ENCODE data around the gene JARID2. TPM values are rescaled to one million over a fixed set of nuclear protein-coding genes. Genes with fewer than 3 reads are reported as not detected.

JARID2 gene
- total and polyA plus RNA-seq, 11 donors, result 3.5 to 12.2 (median 7.5) TPM

DNA sequence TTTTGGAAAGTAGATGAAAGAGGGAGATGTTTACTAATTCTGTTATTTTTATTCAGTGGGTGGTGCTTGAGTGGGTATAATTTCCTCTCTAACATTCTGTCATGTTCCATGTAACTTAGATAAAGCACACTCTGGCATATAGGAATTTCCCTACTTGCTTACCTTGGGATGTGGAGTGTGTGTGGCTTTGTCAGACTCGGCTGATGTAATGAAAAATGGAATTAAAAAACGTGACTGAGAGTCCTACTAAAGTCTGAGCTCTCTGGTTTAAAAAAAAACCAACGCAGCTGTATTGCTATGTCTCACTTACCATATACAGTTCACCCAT is 98.3 kb downstream of the JARID2 start:
- Histone ChIP-seq H3K4me1 (peaks cover 0 to 65% (median 20%) of the 10 kb centered on the region in 12 donors), H3K4me3 (no peak overlapping the region), H3K9me3 (no peaks in the 10 kb centered on the region), H3K36me3 (no peaks in the 10 kb centered on the region), H3K27me3 (no peaks in the 10 kb centered on the region), H3K27ac (no peak overlapping the region)
- WGBS, 4 donors, result 41 to 54% (median 51%) methylated on average over 3 of the region's 3 CpGs
- no peak for DNase-seq
- intact Hi-C loops (cut with DNase I), result no loop called here
- ATAC-seq, result no peak
- TF ChIP-seq, protein P1, sequence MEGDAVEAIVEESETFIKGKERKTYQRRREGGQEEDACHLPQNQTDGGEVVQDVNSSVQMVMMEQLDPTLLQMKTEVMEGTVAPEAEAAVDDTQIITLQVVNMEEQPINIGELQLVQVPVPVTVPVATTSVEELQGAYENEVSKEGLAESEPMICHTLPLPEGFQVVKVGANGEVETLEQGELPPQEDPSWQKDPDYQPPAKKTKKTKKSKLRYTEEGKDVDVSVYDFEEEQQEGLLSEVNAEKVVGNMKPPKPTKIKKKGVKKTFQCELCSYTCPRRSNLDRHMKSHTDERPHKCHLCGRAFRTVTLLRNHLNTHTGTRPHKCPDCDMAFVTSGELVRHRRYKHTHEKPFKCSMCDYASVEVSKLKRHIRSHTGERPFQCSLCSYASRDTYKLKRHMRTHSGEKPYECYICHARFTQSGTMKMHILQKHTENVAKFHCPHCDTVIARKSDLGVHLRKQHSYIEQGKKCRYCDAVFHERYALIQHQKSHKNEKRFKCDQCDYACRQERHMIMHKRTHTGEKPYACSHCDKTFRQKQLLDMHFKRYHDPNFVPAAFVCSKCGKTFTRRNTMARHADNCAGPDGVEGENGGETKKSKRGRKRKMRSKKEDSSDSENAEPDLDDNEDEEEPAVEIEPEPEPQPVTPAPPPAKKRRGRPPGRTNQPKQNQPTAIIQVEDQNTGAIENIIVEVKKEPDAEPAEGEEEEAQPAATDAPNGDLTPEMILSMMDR (IDR thresholded peaks at IDR 0.05), result no peak
- TF ChIP-seq POLR2A (IDR thresholded peaks at IDR 0.05), result no peak

DNA sequence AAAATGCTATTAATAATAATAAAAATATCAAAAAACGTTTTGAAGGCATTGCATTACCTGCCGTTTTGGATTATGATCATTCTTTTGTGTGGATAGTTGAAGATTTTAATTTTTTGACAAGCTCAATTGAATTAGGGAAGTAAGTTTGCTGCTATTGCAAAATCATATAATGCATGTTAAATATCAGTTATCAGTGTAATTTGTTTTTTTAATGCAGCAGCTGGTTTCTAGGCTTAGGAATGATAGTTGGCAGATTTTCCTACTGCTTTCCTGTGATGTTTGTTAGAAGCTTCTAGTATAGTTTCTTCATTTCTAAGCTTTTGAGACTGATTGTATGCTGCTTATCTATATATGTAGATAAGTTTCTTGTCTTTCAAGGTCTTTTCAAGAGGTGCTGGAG is 99.0 kb downstream of the JARID2 start:
- peaks cover 0 to 66% (median 20%) of the 10 kb centered on the region in 12 donors for H3K4me1 ChIP-seq
- TF ChIP-seq POLR2A (IDR thresholded peaks at IDR 0.05), result no peak
- TF ChIP-seq, protein P1 (IDR thresholded peaks at IDR 0.05), result no peak
- no peaks in the 10 kb centered on the region for H3K27me3 ChIP-seq

DNA sequence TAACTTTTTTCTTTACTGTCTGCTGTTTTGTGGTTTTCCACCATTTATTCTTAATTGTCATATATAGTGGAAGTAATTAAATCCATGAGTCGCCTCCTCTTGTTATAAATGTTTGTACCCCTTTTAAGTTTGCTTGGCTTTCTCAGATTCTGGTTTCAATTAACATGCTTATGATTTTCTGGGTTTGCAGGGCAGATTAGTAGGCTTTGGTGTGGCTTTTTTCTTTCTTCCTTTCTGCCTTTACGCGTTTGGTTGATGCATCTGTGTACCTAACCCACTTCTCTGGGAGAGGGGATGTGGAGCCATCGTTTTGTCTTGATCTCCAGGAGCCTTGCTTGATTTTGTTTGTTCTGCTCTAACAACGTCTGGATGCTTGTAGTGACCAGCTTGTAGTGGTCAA is 100.4 kb downstream of the JARID2 start:
- peaks cover 0 to 64% (median 17%) of the 10 kb centered on the region in 12 donors for H3K4me1 ChIP-seq
- DNase-seq, result no peak
- H3K4me3 ChIP-seq, result no peak overlapping the region
- no peak for TF ChIP-seq POLR2A (IDR thresholded peaks at IDR 0.05)
- TF ChIP-seq, protein P1 (IDR thresholded peaks at IDR 0.05), result no peak
- H3K27me3 ChIP-seq, result no peaks in the 10 kb centered on the region
- 86 to 94% (median 91%) methylated on average over 5 of the region's 5 CpGs for WGBS, 4 donors
- H3K36me3 ChIP-seq, result no peaks in the 10 kb centered on the region
- intact Hi-C loops (cut with DNase I), result no loop called here
- H3K27ac ChIP-seq, result no peak overlapping the region
- ATAC-seq, result no peak
- H3K9me3 ChIP-seq, result no peaks in the 10 kb centered on the region

More for the DNA sequence above, 99.0 kb downstream of the JARID2 start:
- no peaks in the 10 kb centered on the region for H3K36me3 ChIP-seq
- H3K4me3 ChIP-seq, result no peak overlapping the region
- DNase-seq (no peak), ATAC-seq (no peak)
- no peaks in the 10 kb centered on the region for H3K9me3 ChIP-seq
- WGBS, 4 donors, result 65 to 75% (median 71%) methylated on average over 2 of the region's 2 CpGs
- intact Hi-C loops (cut with DNase I), result no loop called here
- H3K27ac ChIP-seq, result no peak overlapping the region

DNA sequence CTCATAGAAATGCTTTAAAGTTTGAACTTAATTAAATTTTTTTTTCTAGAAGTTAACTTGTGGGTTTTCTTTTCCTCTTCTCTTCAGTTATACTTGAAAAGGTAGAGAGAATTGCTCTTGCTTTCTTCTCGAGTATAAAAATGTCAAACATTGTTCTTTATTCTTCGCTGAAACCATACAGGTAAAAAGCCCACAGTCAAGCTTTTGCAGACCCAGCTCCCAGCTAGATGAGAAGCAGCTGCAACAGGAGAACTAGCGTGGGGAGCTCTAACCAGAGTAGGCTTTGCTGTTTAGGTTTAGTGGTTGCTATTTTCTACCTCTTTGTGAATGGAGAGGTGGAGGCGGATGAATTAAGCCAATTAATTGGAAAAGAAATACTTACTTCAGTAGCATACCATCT is 102.7 kb downstream of the JARID2 start:
- WGBS, 4 donors, result 87 to 98% (median 96%) methylated on average over 4 of the region's 4 CpGs
- Histone ChIP-seq H3K4me3 (no peak overlapping the region), H3K9me3 (no peaks in the 10 kb centered on the region), H3K27me3 (no peaks in the 10 kb centered on the region), H3K4me1 (peaks cover 0 to 74% (median 30%) of the 10 kb centered on the region in 12 donors), H3K36me3 (no peaks in the 10 kb centered on the region), H3K27ac (no peak overlapping the region)
- intact Hi-C loops (cut with DNase I), result no loop called here
- no peak for ATAC-seq
- no peak for TF ChIP-seq POLR2A (IDR thresholded peaks at IDR 0.05)
- TF ChIP-seq, protein P1 (IDR thresholded peaks at IDR 0.05), result no peak
- no peak for DNase-seq

Measured in heart left ventricle (tissue), 16 donors.